HG03066 (cell line): Measurements from ENCODE around the gene FAM50B.

Experiments used
- ATAC-seq: cut with Tn5 transposase; IDR thresholded peaks from one replicate; pipeline ENCODE4 v1.9.1; 2021; ENCODE audit warnings: low read depth; ENCODE audit not compliant: unreplicated experiment

FAM50B gene

GRCh38 chr6:3870528-3870925 is 21.4 kb downstream of the FAM50B start:
- ATAC-seq, result no peak

GRCh38 chr6:3871515-3871914 is 22.3 kb downstream of the FAM50B start:
- no peak for ATAC-seq

GRCh38 chr6:3871939-3872338 is 22.8 kb downstream of the FAM50B start:
- no peak for ATAC-seq

DNA sequence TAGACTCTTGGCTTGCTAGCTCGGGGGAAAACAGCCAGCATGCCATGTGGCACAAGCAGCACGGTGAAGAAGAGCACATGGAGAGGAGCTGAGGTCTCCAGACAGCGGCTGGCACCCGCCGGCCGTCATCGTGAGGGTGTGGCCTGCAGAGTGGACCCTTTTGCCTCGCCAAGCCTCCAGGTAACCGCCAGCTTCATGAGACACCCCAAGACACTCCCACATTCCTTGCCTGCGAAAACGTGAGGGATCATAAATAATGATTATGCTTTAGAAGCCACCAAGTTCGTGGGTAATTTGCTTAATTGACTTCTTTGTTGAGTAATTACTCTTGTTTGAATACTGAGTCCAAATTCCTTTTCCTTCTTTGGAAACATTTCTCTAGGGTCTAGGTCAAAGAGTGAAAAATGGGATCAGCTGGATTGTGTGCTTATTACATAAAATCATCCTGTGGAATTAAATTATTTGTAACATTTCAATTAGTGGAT is 23.2 kb downstream of the FAM50B start:
- ATAC-seq, result no peak

GRCh38 chr6:3873051-3873450 is 23.9 kb downstream of the FAM50B start:
- ATAC-seq, result no peak

- ATAC-seq, result no peak
Observed at GRCh38 chr6:3874069-3874468, 24.9 kb downstream of the FAM50B start.

- no peak for ATAC-seq
Observed at GRCh38 chr6:3875486-3875885, 26.3 kb downstream of the FAM50B start.

DNA sequence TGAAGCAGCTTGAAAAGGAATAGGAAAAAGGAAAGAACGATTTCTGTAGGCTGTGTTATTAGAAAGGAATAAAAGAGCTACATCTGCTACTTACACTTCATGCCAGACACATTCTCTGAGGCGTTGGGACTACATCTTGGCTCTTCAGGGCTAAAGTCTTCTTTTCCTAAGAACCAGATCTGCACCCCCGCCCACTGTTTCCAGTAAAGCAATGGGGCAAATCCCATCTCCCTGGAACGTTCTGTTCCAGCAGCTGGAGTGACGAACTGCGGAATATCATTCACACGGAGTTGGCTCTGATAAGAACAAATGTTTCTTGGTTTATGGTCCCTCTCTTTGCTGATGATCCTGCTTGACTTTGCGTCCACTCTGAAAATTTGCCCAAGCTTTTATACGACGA is 26.9 kb downstream of the FAM50B start:
- ATAC-seq, result no peak

DNA sequence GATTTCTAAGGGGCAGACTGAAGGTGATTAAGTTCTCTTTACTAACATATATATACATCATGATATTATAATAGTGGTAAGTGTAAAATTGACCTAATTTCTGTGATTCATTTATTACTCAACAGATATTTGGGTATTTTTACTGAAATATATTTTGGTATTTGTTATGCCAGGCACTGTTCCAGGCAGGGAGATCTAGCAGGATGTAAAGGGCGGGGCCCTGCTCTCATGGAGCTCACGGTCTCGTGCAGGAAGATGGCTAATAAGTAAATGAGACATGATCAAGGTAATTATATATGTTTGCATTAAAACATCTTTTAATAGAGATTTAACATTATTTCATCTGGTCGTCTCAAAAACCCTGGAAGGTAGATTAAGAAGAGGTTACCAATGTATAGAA is 27.7 kb downstream of the FAM50B start:
- ATAC-seq, result no peak

GRCh38 chr6:3878048-3878666 is 29.0 kb downstream of the FAM50B start:
- no peak for ATAC-seq

DNA sequence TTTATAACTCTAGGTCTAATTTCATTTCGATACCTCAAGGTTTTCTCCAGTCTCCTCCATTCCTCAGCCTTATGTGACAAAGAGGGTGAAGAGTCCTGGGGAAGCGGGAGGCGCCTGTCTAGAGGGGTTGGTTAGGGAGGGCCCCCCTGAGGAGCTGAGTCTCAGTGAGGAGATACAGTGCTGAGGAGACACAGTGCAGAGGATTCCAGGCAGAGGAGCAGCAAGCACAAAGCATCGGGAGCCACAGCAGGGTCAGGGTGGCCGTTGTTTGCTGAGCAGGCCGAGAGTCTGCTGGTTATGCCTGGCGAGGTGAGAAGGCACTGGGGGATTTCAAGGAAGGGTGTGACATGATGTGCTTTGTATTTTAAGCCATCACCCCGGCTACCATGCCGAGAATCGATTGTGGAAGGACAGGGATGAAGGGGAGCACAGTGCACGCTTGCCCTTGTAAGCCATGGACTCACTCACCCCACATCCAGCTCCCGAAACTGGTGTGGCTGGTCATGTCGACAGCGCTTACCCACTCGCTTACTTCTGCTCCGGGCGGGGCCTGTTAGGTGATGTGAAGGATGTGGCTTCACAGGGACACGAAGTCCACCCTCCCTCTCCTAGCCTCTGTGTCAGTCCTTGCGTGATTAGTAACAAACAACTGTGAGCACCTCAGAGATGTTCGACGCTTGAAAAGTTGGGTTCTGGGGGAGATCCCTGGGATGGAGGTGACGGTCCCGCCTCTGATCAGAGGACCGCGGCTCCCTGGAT is 30.2 kb downstream of the FAM50B start:
- no peak for ATAC-seq

- no peak for ATAC-seq
Observed at GRCh38 chr6:3881711-3882421, 32.7 kb downstream of the FAM50B start.

- no peak for ATAC-seq
Observed at GRCh38 chr6:3882431-3882830, 33.3 kb downstream of the FAM50B start.

DNA sequence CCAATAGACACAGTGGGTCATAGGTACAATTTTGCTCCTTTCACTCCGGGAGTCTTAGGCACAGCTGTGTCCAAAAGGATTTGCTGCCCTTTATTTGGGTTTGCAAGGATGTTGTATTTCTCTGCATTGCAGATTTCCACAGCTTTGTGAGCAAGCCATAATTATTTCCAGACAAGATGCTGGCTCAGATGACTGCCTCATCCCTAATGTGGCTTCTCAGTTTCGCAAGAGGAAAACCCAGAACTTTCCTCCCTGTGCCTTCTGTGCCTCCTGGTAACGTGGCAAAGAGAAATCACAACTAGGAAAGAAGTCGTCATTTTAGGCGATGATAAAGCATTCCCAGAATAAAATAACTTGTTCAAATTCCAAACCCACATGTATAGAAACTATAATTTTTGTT is 33.7 kb downstream of the FAM50B start:
- no peak for ATAC-seq

GRCh38 chr6:3884007-3884745 is 35.0 kb downstream of the FAM50B start:
- no peak for ATAC-seq

- no peak for ATAC-seq
Observed at GRCh38 chr6:3885262-3886036, 36.3 kb downstream of the FAM50B start.

DNA sequence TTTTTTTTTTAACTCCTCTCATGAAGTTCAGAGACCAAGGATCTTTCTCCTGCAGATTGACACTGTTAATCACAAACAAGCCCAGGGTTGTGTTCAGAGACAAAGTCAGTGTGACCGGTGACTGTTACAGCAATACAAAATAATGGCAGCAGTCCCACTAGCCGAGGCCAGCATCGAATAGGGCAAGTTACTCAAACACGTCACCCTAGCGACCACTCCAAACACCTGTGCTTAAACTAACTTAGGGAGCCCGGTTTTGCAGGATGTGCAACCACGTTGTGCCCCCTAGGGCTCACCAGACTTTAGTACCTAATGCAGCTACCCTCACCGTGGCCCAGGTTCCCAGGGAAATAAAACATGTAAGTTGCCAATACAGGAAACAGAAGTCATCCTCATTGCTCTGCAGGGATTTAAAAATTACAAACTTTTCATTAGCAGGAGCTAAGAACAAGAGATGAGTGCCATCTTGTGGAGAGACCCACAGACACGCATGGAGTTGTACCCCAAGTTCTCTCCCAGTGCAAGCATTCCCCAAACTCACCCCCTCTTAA is 38.1 kb downstream of the FAM50B start:
- ATAC-seq, result no peak

DNA sequence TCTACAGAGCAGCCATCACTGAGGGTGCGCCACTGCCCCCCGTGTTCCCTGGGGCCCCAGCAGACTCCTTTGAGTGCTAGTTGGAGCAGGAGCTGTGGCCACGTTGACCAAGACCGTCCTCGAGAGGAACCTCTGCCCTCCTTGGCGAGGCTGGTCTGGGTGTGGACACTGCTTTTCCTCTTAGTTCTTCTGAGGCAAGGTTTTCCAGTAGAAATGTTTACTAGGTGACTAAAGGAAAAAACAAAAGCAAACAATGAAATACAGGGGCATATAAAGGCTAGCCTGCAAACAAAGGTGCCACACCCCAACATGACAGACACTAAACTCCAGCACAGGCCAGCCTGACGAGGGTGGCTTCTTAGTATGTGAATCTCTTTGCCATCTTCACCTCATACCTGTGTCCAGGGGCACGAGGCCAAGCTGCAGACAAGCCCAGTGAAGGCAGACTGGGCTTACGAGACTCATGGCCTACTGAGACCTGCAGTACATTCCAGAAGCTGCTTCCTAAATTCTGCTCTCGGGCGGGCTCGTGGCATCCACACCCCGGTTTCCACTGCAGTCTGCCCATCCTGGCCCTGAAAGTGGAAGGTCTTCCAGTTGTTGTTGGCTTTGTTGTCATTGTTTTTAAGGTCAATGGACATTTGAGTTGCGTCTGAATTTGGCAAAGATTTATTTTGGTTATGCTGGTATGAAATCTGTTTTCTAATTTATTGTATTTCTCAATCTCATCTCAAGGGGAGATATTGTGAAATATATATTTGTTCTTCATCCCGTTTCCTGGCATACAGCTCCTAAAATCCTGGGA is 39.2 kb downstream of the FAM50B start:
- no peak for ATAC-seq

- no peak for ATAC-seq
Observed at GRCh38 chr6:3890047-3890446, 40.9 kb downstream of the FAM50B start.
